Activated naive CD4-positive, alpha-beta T cell treated with anti-CD3 and anti-CD28 coated beads for 36 hours (primary cell): Measurements from ENCODE around the gene BDKRB2. TPM values are rescaled to one million over a fixed set of nuclear protein-coding genes. Genes with fewer than 3 reads are reported as not detected.

Source experiments
- CTCF ChIA-PET: fragments of 350-600 bp; sonication (Branson Sonifier 250); formaldehyde crosslinking; loops from one replicate; lab custom pipeline; 2021; ENCODE audit warnings: antibody characterized with exemption; lab: Charles Lee
- DNase-seq: peaks from one replicate; pipeline ENCODE4 v3.0.0-alpha.2; 2020
- H3K27ac Mint-ChIP-seq: one replicate; pipeline ENCODE4 v1.8.0; 2021; ENCODE audit warnings: mild to moderate bottlenecking, mixed read lengths
- H3K27me3 Mint-ChIP-seq: one replicate; pipeline ENCODE4 v1.8.0; 2021; ENCODE audit warnings: low read depth, mixed read lengths
- H3K36me3 Mint-ChIP-seq: one replicate; pipeline ENCODE4 v1.8.0; 2021; ENCODE audit warnings: low read depth, mixed read lengths
- H3K4me1 Mint-ChIP-seq: one replicate; pipeline ENCODE4 v1.8.0; 2021; ENCODE audit warnings: low read depth, mixed read lengths
- H3K4me3 Mint-ChIP-seq: one replicate; pipeline ENCODE4 v1.8.0; 2021; ENCODE audit warnings: mild to moderate bottlenecking, moderate library complexity, mixed read lengths
- H3K9me3 Mint-ChIP-seq: one replicate; pipeline ENCODE4 v1.8.0; 2021; ENCODE audit warnings: mixed read lengths
- intact Hi-C: fragments of 100-400 bp; cut with micrococcal nuclease; formaldehyde crosslinking; loops from one replicate; pipeline ENCODE4 v1.15.1; 2023
- total RNA-seq, 2 experiments: library from RNA; stranded (reverse); gene quantifications; one replicate each; pipeline ENCODE4 v1.2.3, GENCODE V29; 2021

Gene BDKRB2
- total RNA-seq, 2 experiments from 2014 or later, result 0.10 TPM

DNA sequence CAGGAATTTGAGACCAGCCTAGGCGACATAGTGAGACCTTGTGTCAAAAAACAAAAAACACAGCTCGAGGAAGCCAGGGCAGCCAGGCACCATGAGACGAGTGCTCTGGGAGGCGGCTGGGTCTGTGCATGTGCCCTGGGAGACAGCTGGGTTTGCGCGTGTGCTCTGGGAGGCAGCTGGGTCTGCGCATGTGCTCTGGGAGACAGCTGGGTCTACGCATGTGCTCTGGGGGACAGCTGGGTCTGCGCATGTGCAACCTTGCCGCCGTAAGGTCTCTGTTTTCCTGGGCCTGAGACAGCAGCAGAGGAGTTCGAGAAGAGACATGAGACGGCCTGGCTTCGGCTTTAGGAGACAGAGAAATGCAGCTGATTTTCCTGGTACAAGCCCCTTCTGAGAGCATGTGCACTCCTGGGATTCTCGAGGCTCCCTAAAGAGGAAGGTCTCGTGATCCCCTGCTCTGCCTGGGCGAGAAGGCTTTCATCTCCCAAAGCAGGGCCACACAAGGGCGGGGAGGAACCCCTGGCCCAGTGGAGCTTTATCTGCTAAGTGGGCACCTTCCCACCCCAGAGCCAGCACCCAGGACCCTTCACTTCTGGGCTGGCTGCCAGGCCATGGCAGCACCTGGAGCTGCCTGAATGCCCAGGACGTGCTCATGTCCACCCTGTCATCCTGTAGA lies 47.8 kb downstream of the BDKRB2 start:
- CTCF ChIA-PET, result interaction anchor here (0.5 to 1.0 kb wide), 2 partner anchors 29 to 152 kb away, joined by 3 read pairs; no protein-coding TSS in a partner anchor
- no peak for DNase-seq
- H3K4me3 Mint-ChIP-seq, result no peak overlapping the region
- no peaks in the 10 kb centered on the region for H3K9me3 Mint-ChIP-seq
- intact Hi-C loops, result no loop called here
- H3K27me3 Mint-ChIP-seq, result peaks cover 7% of the 10 kb centered on the region
- H3K4me1 Mint-ChIP-seq, result no peaks in the 10 kb centered on the region
- H3K27ac Mint-ChIP-seq, result no peak overlapping the region
- H3K36me3 Mint-ChIP-seq, result no peaks in the 10 kb centered on the region

DNA sequence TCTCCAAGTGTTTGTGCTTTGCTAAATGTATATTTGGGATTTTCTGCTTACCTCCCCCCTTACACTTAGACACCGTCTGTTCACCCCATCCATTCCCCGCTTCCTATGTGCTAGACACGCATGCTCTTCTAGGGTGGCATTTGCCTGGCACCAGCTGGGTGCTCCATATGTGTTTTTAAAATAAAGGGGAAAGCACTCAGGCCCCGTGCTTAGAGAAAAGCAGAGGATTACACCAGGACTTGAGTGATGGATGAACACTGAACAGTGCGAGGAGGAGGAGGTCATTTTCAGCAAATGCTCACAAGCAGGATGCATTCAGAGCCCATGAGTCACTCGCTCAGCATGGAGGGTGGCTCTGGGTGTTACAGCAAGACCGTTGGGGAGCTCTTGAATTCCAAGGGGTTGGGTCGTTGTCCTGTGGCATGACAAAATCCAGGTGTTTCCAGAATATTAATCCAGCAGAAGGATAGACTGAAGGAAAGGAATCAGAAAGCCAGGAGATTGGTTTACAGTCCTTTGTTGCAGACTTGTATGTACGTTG lies 48.4 kb downstream of the BDKRB2 start:
- CTCF ChIA-PET, result interaction anchor here (0.5 kb wide), 1 partner anchor 29 kb away, joined by 3 read pairs; no protein-coding TSS in a partner anchor
- H3K27ac Mint-ChIP-seq, result no peak overlapping the region
- H3K9me3 Mint-ChIP-seq, result no peaks in the 10 kb centered on the region
- peaks cover 9% of the 10 kb centered on the region for H3K27me3 Mint-ChIP-seq
- no peak for DNase-seq
- no peaks in the 10 kb centered on the region for H3K36me3 Mint-ChIP-seq
- no peaks in the 10 kb centered on the region for H3K4me1 Mint-ChIP-seq
- H3K4me3 Mint-ChIP-seq, result no peak overlapping the region
- intact Hi-C loops, result no loop called here

DNA sequence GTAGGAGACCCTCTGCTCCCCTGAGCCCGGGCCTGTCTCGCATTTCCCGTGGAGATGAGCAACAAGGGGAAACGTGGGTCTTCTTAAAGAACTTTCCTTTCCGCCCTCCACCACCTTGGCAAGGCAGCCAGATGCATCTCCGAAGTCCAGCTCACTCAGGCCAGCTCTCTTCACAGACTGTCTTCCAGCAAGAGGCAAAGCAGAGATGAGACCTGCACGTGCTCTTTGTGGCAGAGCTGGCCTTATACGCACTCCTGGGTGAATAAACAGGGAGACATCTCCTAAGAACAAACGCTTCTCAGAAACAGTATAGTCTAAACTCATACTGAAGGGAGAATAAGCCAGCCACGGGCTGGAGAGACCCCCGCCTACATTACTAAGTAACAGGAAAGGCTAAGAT lies 50.0 kb downstream of the BDKRB2 start:
- Mint-ChIP-seq H3K4me3 (no peak overlapping the region), H3K4me1 (no peaks in the 10 kb centered on the region), H3K9me3 (no peaks in the 10 kb centered on the region), H3K27ac (no peak overlapping the region), H3K36me3 (no peaks in the 10 kb centered on the region), H3K27me3 (peaks cover 9% of the 10 kb centered on the region)
- CTCF ChIA-PET, result no interaction called here
- intact Hi-C loops, result loop anchor here (5.0 kb wide), 1 partner anchor 152 kb away; no protein-coding TSS in a partner anchor
- DNase-seq, result no peak

GRCh38 chr14:96255501-96256366 lies 51.1 kb downstream of the BDKRB2 start, which contains the start of gene BDKRB1:
Gene BDKRB1, plus strand, starts transcription at chr14:96256210. Its CDS starts 7,473 bp downstream, at chr14:96263683.
- DNase-seq, result no peak
- Mint-ChIP-seq H3K36me3 (no peaks in the 10 kb centered on the region), H3K27me3 (peaks cover 9% of the 10 kb centered on the region), H3K9me3 (no peaks in the 10 kb centered on the region), H3K4me1 (no peaks in the 10 kb centered on the region), H3K27ac (no peak within 1 kb of the TSS), H3K4me3 (no peak within 1 kb of the TSS)
- intact Hi-C loops, result loop anchor here (5.0 kb wide), 1 partner anchor 153 kb away; no protein-coding TSS in a partner anchor
- CTCF ChIA-PET, result no interaction called here

DNA sequence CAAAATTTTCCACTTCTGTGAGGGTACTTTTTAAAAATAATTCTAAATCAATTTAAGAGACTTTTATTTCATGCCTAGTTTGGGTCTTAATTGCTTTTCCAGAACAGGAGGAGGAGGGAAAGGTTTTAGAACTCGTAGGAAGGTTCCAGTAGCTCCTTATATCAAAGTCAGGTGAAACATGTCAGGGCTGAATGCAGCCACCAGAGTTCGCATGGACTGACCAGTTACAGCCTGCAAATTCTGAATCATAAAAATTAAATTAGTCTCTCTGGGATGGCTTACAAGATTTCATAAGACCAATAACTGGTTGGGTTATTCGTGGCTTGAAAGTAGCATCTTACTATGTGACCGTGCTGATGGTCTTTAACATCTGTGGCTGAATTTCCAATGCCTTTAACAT lies 51.8 kb downstream of the BDKRB2 start:
- no peak for DNase-seq
- H3K27ac Mint-ChIP-seq, result no peak overlapping the region
- intact Hi-C loops, result loop anchor here (5.0 kb wide), 1 partner anchor 154 kb away; no protein-coding TSS in a partner anchor
- CTCF ChIA-PET, result no interaction called here
- H3K27me3 Mint-ChIP-seq, result peaks cover 9% of the 10 kb centered on the region
- no peaks in the 10 kb centered on the region for H3K4me1 Mint-ChIP-seq
- no peak overlapping the region for H3K4me3 Mint-ChIP-seq
- H3K36me3 Mint-ChIP-seq, result no peaks in the 10 kb centered on the region
- no peaks in the 10 kb centered on the region for H3K9me3 Mint-ChIP-seq

- H3K27me3 Mint-ChIP-seq, result peaks cover 9% of the 10 kb centered on the region
- CTCF ChIA-PET, result no interaction called here
- no peaks in the 10 kb centered on the region for H3K9me3 Mint-ChIP-seq
- intact Hi-C loops, result loop anchor here (5.0 kb wide), 1 partner anchor 155 kb away; no protein-coding TSS in a partner anchor
- no peak overlapping the region for H3K27ac Mint-ChIP-seq
- no peak for DNase-seq
- H3K4me1 Mint-ChIP-seq, result no peaks in the 10 kb centered on the region
- no peaks in the 10 kb centered on the region for H3K36me3 Mint-ChIP-seq
- H3K4me3 Mint-ChIP-seq, result no peak overlapping the region
Measured at GRCh38 chr14:96257056-96257455, 52.4 kb downstream of the BDKRB2 start.

DNA sequence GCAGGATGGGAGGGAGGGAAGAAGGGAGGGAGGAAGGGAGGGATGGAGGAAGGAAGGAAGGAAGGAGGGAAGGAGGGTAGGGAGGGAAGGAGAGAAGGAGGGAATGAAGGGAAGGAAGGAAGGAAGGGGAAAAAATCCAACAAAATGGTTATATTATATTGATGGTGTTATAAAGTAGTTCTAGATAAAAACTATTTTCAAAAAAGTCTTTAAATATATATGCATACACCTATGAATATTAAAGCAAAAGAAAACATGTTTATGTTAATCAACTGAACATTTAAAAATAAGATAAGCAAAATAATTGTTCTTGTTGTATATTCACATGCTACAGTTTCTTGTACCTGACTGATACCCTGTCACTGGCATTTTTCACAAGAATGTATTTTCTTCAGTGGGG lies 53.3 kb downstream of the BDKRB2 start:
- H3K9me3 Mint-ChIP-seq, result no peaks in the 10 kb centered on the region
- H3K27me3 Mint-ChIP-seq, result peaks cover 9% of the 10 kb centered on the region
- no peaks in the 10 kb centered on the region for H3K4me1 Mint-ChIP-seq
- intact Hi-C loops, result loop anchor here (5.0 kb wide), 1 partner anchor 156 kb away; no protein-coding TSS in a partner anchor
- no peak for DNase-seq
- no peak overlapping the region for H3K4me3 Mint-ChIP-seq
- CTCF ChIA-PET, result interaction anchor here (1.3 kb wide), 1 partner anchor 157 kb away, joined by 3 read pairs; no protein-coding TSS in a partner anchor
- no peak overlapping the region for H3K27ac Mint-ChIP-seq
- no peaks in the 10 kb centered on the region for H3K36me3 Mint-ChIP-seq

DNA sequence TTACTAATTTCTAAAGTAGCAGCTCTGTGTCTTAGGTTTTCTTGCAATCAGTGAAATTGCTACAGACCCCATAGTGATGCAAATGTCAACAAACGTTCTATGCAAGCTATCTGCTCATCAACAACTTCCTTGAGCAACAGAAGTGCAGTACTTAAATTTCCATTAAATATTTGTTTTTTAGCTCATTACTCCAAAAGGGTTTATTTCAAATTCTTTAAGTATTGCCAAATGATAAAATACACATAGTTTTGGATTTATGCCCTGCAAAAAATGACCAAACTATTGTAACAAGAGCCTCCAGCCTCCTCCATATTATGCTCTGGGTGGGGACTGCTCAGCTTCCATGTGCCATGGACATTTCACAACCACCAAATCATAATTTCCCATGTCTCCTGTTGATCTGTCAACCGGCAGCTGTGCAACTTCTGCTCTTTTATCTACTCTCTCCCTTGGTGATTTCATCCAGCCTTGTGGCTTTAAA lies 55.7 kb downstream of the BDKRB2 start:
- H3K4me1 Mint-ChIP-seq, result no peaks in the 10 kb centered on the region
- no peak overlapping the region for H3K4me3 Mint-ChIP-seq
- intact Hi-C loops, result no loop called here
- H3K36me3 Mint-ChIP-seq, result no peaks in the 10 kb centered on the region
- no peak for DNase-seq
- no peak overlapping the region for H3K27ac Mint-ChIP-seq
- CTCF ChIA-PET, result interaction anchor here (1.5 kb wide), 1 partner anchor 16 kb away, joined by 4 read pairs; no protein-coding TSS in a partner anchor
- H3K27me3 Mint-ChIP-seq, result peaks cover 6% of the 10 kb centered on the region
- no peaks in the 10 kb centered on the region for H3K9me3 Mint-ChIP-seq

- H3K27me3 Mint-ChIP-seq, result peaks cover 6% of the 10 kb centered on the region
- no peaks in the 10 kb centered on the region for H3K4me1 Mint-ChIP-seq
- CTCF ChIA-PET, result interaction anchor here (1.2 to 1.5 kb wide), 3 partner anchors 13 to 160 kb away, joined by 4 to 5 read pairs (median 4); no protein-coding TSS in a partner anchor
- no peaks in the 10 kb centered on the region for H3K9me3 Mint-ChIP-seq
- no peak for DNase-seq
- no peaks in the 10 kb centered on the region for H3K36me3 Mint-ChIP-seq
- no peak overlapping the region for H3K4me3 Mint-ChIP-seq
- intact Hi-C loops, result no loop called here
- H3K27ac Mint-ChIP-seq, result no peak overlapping the region
Measured at GRCh38 chr14:96261053-96261452, 56.4 kb downstream of the BDKRB2 start.

DNA sequence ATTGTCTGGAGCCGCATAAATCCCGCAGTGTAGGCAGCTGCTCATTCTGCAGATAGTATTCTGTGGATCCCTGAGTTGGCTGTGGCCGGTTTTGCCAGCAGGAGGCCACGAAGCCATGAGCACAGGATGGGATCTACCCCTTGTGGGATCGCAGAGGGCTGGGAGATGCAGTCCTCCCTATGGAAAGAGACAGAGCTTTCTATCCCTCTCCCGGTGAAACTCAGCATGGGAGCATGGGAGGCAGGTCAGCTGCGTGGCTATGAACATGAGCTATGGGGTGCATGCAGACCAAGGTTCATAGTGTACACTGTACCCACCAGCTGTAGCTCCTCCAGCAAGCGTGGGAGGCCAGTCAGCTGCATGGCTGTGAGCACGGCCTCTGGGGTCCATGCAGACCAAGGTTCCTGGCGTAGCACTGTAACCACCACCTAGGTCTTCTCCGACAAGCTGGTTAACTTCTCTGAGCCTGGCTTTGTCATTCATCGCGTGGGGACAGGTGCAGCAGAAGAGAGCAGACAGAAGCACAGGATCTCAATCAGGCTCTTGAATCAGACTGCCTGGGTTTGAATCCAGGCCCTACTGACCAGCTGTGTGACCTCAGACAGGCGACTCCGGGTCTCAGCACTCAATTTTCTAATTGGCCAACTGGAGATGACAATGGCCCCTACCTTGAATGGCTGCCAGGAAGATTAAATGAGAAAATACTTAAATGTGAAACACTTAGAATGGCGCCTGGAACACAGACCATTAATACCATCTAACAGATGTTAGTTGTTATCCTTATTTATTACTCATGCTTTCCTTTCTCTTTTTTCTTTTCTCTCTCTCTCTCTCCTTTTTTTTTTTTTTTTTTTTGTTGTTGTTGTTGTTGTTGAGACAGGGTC lies 57.4 kb downstream of the BDKRB2 start:
- H3K4me1 Mint-ChIP-seq, result no peaks in the 10 kb centered on the region
- no peaks in the 10 kb centered on the region for H3K9me3 Mint-ChIP-seq
- CTCF ChIA-PET, result interaction anchor here (1.2 to 1.4 kb wide), 2 partner anchors 12 to 161 kb away, joined by 4 to 5 read pairs; no protein-coding TSS in a partner anchor
- intact Hi-C loops, result no loop called here
- H3K4me3 Mint-ChIP-seq, result no peak overlapping the region
- H3K27ac Mint-ChIP-seq, result no peak overlapping the region
- no peak for DNase-seq
- H3K36me3 Mint-ChIP-seq, result no peaks in the 10 kb centered on the region
- H3K27me3 Mint-ChIP-seq, result peaks cover 6% of the 10 kb centered on the region
